Hematopoietic multipotent progenitor cell (in vitro differentiated cells): ENCODE measurements around the gene POLL. TPM values are rescaled to one million over a fixed set of nuclear protein-coding genes. Genes with fewer than 3 reads are reported as not detected.
"Not testable (repeated sequence)": the region's sequence is repeated elsewhere in the genome, so short reads cannot be mapped to it uniquely, and the experiment has no call there.

Source experiments
- DNase-seq, 3 donors: peaks; one replicate each; pipeline ENCODE4 v3.0.0-alpha.2; 2011 to 2015; ENCODE audit warnings: low read depth in 2 of 3, low spot score in 2 of 3
- total RNA-seq: library from RNA; depleted of rRNA; stranded (reverse); fragments of >200 nt; gene quantifications from one replicate; pipeline ENCODE4 v1.2.3, GENCODE V29; 2012

POLL gene
- total RNA-seq, 1 donor = 31.0 TPM

GRCh38 chr10:101612086-101612485, 24.0 kb upstream of the POLL start:
- DNase-seq = no peak

- DNase-seq = no peak
Observed at GRCh38 chr10:101611096-101611905, 23.2 kb upstream of the POLL start.

- DNase-seq = no peak
Observed at GRCh38 chr10:101609481-101609880, 21.4 kb upstream of the POLL start.

- no peak for DNase-seq
Observed at GRCh38 chr10:101607124-101607523, 19.1 kb upstream of the POLL start.

- peak in 2 of 3 donors; percentile 76 to 89 for DNase-seq
Observed at GRCh38 chr10:101602761-101603398, 14.8 kb upstream of the POLL start.

GRCh38 chr10:101601541-101601940, 13.5 kb upstream of the POLL start:
- no peak for DNase-seq

GRCh38 chr10:101597091-101597900, 9.2 kb upstream of the POLL start:
- no peak for DNase-seq

DNA sequence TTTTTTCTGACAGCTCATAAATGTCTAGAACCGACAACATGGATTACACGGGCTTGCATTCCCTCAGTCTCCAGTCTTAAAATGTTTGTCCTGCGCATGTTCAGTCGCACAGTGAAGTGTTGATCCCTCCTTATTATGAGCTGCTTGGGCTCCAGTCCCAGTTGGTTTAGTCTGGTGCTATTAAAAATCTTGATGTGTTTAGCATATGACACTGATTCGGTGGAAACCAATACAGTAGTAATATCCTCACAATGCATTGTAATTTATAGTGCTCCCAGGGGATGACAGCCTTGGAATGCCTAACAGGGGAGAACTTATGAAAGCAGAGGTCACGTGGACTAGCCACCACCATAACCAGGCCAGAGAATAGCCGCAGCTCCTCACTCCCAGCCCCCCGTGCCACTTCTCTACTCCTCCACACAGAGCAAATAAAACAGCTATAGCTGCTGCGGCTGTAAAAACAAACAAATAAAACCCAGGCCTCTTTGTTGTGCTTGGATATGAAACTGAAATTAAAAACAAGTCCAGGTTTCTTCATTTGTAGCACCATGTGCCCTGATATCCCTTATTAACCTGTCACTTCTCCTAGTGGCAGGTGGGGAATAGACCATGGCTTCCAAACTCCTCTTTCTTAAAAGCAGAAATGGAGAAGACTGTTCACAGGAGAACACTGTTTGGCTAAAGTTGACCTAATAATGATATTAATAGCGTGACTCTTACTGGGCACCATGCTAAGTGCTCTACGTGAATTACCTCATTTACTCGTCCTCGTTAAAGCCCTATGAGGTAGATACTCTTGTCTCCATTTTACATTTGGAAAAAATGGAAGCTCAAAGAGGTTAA, 7.8 kb upstream of the POLL start:
- DNase-seq = no peak

GRCh38 chr10:101593331-101593730, 5.3 kb upstream of the POLL start:
- not testable (repeated sequence) for DNase-seq

GRCh38 chr10:101588879-101589278, 822 bp upstream of the POLL start:
- DNase-seq = no peak

GRCh38 chr10:101585841-101586240, 2.2 kb downstream of the POLL start:
- no peak for DNase-seq

DNA sequence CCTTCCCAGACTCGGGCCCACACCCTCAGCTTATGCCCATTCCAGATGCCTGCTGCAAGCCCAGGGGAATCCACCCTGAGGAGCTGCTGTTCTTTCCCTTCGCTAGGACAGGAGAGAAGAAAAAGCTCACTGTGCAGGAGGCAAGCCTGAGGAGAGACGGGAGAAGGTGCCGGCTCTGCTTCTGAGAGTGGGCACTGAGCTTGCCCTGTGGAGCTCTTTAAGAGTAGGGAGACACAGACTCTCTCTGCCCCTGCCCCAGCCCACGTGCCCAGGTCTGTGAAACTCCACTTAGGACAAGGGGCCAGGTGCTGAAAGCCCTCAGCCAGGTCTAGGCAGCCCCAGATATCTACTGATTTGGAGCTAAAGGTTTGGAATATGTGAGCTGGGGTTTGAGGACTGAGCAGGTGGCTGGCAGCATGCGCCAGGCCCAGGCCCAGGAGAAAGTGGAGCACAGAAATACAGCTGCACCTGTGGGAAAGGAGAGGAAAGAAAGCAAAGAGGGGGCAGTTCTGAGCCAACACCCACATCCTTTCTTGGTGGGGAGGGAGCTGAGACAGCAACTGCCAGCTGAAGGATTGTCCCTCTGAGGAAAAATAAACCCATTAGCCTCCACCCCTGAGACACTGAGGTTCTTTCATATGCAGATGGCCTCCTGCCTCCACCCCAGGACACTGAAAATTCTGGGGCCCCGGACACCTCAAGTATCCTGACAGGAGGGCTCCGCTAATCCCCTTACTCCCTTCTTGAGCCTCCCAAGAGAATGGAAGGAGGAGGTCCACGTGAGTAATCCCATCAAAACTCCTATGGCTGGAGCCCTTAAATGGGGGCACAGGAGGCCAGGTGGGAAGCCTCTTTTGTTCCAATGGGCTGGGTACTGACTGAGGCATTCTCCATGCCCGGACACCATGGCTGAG, 7.3 kb downstream of the POLL start:
- DNase-seq = no peak

DNA sequence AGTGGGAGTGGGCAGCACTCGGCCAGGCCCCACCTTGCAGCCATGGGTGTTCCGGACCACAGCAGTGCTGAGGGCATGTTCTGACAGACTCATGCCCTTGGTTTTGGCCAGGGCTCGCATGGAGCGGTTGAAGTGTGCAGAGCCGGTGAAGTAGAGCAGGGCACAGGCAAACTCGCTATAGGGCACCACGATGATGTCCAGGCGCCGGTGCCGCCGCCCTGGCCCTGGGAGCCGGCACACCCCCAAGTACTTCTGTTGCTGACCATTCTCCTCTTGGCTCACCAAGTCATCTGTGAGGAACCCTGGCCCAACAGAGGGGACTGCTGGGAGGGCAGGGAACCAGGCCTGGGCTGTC, 8.6 kb downstream of the POLL start:
- DNase-seq = no peak

- DNase-seq = no peak
Observed at GRCh38 chr10:101578803-101579515, 9.1 kb downstream of the POLL start.

DNA sequence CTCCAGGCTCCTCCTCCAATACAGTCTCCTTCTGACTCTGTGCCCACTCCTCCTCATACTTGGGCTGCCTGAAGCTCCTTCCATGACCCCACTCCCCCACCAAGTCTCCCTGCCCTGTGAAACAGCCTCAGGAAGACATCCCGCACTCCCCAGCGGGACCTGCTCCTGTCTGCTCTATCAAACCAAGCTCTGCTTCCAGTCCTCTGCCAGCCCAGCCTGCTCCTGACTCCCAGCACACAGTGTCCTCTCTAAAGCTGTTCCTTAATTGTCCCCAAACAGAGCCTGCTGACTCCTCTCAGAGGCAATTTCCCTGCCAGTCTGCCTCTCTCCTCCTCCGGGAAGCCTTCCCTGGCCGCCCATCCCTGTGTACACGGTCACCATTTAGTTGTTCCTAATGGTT, 9.9 kb downstream of the POLL start:
- DNase-seq = no peak

GRCh38 chr10:101577121-101577871, 10.8 kb downstream of the POLL start:
- no peak for DNase-seq

GRCh38 chr10:101576211-101576863, 11.7 kb downstream of the POLL start:
- DNase-seq = no peak
